Liver (tissue), 3 donors: Measurements from ENCODE around the gene AMZ1.

Source experiments
- FOXA1 ChIP-seq: IDR thresholded peaks from 2 replicates; pipeline ENCODE4 v1.6.1; 2016; ENCODE audit warnings: antibody characterized with exemption
- GABPA ChIP-seq, 2 donors: IDR thresholded peaks in 1 of 2; conservative IDR thresholded peaks in 1 of 2; 2 replicates each; pipeline ENCODE4 v1.6.1; 2016; ENCODE audit warnings: antibody characterized with exemption in 2 of 2, mild to moderate bottlenecking in 1 of 2, moderate library complexity in 1 of 2
- NR2F2 ChIP-seq: IDR thresholded peaks from 2 replicates; pipeline ENCODE4 v1.6.1; 2016; ENCODE audit warnings: antibody characterized with exemption
- RAD21 ChIP-seq, 2 donors: IDR thresholded peaks; 2 replicates each; pipeline ENCODE4 v1.6.1; 2016; ENCODE audit warnings: antibody characterized with exemption in 2 of 2, mild to moderate bottlenecking in 2 of 2
- REST ChIP-seq: IDR thresholded peaks from 2 replicates; pipeline ENCODE4 v1.6.1; 2016; ENCODE audit warnings: antibody characterized with exemption, mild to moderate bottlenecking
- RXRA ChIP-seq, 2 donors: IDR thresholded peaks; 2 replicates each; pipeline ENCODE4 v1.6.1; 2017 to 2018; ENCODE audit warnings: antibody characterized with exemption in 2 of 2, mild to moderate bottlenecking in 1 of 2
- SP1 ChIP-seq: IDR thresholded peaks from 2 replicates; pipeline ENCODE4 v1.6.1; 2018; ENCODE audit warnings: antibody characterized with exemption, mild to moderate bottlenecking
- TAF1 ChIP-seq: conservative IDR thresholded peaks from 2 replicates; pipeline ENCODE4 v1.6.1; 2016; ENCODE audit warnings: antibody characterized with exemption, mild to moderate bottlenecking
- YY1 ChIP-seq: IDR thresholded peaks from 2 replicates; pipeline ENCODE4 v1.6.1; 2016; ENCODE audit warnings: antibody characterized with exemption, mild to moderate bottlenecking
- TF ChIP-seq, protein P1 (sequence below): fragments of 150-350 bp; IDR thresholded peaks from 2 replicates; pipeline ENCODE4 v1.5.1; 2017; ENCODE audit warnings: improper control_type of control experiment, low read depth, low read length; ENCODE audit not compliant: missing input control
- TF ChIP-seq, protein P2 (sequence below): IDR thresholded peaks from 2 replicates; pipeline ENCODE4 v1.6.1; 2016; ENCODE audit warnings: antibody characterized with exemption
- TF ChIP-seq, protein P3 (sequence below): IDR thresholded peaks from 2 replicates; pipeline ENCODE4 v1.6.1; 2016; ENCODE audit warnings: antibody characterized with exemption
- donor health status: healthy.
- donor health status: healthy.

DNA sequence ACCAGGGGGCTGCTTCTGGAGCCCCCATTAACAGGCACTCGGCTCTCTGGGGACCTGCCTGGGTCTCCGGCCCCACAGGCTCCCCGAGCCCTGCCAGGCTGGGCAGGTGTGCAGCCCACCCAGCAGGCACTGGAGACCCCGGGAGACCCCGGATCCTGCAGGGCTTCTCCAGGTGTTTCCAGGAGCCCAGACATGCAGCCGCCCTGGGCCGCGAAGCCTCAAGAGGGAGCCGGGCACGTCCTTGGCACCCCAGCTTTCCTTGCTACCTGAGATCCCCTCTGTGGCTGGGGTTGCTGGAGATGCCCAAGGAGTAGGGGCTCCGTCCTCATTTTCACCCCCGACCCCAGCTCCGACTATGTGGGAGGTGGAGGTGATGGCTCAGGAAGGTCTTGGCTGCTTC lies 7.7 kb upstream of the AMZ1 start:
- TF ChIP-seq RAD21 (IDR thresholded peaks at IDR 0.05) = no peak
- TF ChIP-seq, protein P1, sequence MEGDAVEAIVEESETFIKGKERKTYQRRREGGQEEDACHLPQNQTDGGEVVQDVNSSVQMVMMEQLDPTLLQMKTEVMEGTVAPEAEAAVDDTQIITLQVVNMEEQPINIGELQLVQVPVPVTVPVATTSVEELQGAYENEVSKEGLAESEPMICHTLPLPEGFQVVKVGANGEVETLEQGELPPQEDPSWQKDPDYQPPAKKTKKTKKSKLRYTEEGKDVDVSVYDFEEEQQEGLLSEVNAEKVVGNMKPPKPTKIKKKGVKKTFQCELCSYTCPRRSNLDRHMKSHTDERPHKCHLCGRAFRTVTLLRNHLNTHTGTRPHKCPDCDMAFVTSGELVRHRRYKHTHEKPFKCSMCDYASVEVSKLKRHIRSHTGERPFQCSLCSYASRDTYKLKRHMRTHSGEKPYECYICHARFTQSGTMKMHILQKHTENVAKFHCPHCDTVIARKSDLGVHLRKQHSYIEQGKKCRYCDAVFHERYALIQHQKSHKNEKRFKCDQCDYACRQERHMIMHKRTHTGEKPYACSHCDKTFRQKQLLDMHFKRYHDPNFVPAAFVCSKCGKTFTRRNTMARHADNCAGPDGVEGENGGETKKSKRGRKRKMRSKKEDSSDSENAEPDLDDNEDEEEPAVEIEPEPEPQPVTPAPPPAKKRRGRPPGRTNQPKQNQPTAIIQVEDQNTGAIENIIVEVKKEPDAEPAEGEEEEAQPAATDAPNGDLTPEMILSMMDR = no peak
- TF ChIP-seq REST = no peak
- TF ChIP-seq, protein P2, sequence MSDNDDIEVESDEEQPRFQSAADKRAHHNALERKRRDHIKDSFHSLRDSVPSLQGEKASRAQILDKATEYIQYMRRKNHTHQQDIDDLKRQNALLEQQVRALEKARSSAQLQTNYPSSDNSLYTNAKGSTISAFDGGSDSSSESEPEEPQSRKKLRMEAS = no peak
- TF ChIP-seq FOXA1 = no peak
- no peak for TF ChIP-seq TAF1
- TF ChIP-seq, protein P3, sequence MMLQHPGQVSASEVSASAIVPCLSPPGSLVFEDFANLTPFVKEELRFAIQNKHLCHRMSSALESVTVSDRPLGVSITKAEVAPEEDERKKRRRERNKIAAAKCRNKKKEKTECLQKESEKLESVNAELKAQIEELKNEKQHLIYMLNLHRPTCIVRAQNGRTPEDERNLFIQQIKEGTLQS = no peak
- no peak for TF ChIP-seq YY1
- TF ChIP-seq RXRA (IDR thresholded peaks at IDR 0.05) = no peak
- no peak for TF ChIP-seq SP1
- TF ChIP-seq GABPA (IDR thresholded peaks at IDR 0.05 in 1 of 2, conservative IDR thresholded peaks at IDR 0.05 in 1 of 2) = no peak
- TF ChIP-seq NR2F2 = no peak
